ENCODE measurements around the gene AOC2. TPM values are rescaled to one million over a fixed set of nuclear protein-coding genes. Genes with fewer than 3 reads are reported as not detected.
A peak's percentile ranks its signal among the peaks of the same experiment; 100 is the strongest.
"Not testable (repeated sequence)": the region's sequence is repeated elsewhere in the genome, so short reads cannot be mapped to it uniquely, and the experiment has no call there.

AOC2 gene
- total RNA-seq, 2 donors from 2014 or later: 0.47 to 0.85 TPM

GRCh38 chr17:42850954-42851353, 6.6 kb downstream of the AOC2 start, which contains the start of gene AOC3:
AOC3 (plus strand) TSS chr17:42851199; CDS start chr17:42851344, 145 bp downstream.
- ATAC-seq: no peak
- peak; percentile 47 to 53 for DNase-seq
- intact Hi-C loops (cut with DNase I, micrococcal nuclease): no loop called here

GRCh38 chr17:42851371-42852240, 7.2 kb downstream of the AOC2 start:
- ATAC-seq; DNase-seq; intact Hi-C loops (cut with DNase I, micrococcal nuclease): not testable (repeated sequence)

- DNase-seq (peak in 1 of 2 donors; percentile 41), ATAC-seq (no peak)
- intact Hi-C loops (cut with DNase I, micrococcal nuclease): no loop called here
These were observed 8.0 kb downstream of the AOC2 start for GRCh38 chr17:42852351-42852750.

- intact Hi-C loops (cut with DNase I, micrococcal nuclease): no loop called here
These were observed 8.6 kb downstream of the AOC2 start for GRCh38 chr17:42853004-42853403.

GRCh38 chr17:42853597-42853967, 9.2 kb downstream of the AOC2 start:
- DNase-seq: no peak
- ATAC-seq: no peak
- intact Hi-C loops (cut with DNase I, micrococcal nuclease): no loop called here

More at GRCh38 chr17:42853004-42853403, 8.6 kb downstream of the AOC2 start:
- DNase-seq (no peak), ATAC-seq (peak; percentile 22)

- intact Hi-C loops (cut with DNase I, micrococcal nuclease): no loop called here
- DNase-seq (no peak), ATAC-seq (no peak)
These were observed 9.8 kb downstream of the AOC2 start for GRCh38 chr17:42853968-42854790.

GRCh38 chr17:42855048-42855596, 10.7 kb downstream of the AOC2 start:
- DNase-seq: no peak
- intact Hi-C loops (cut with DNase I, micrococcal nuclease): no loop called here
- no peak for ATAC-seq

- ATAC-seq; intact Hi-C loops (cut with DNase I, micrococcal nuclease); DNase-seq: not testable (repeated sequence)
These were observed 11.7 kb downstream of the AOC2 start for GRCh38 chr17:42856093-42856492.

GRCh38 chr17:42856516-42856915, 12.1 kb downstream of the AOC2 start:
- intact Hi-C loops (cut with DNase I, micrococcal nuclease); DNase-seq; ATAC-seq: not testable (repeated sequence)

GRCh38 chr17:42857389-42857788, 13.0 kb downstream of the AOC2 start:
- intact Hi-C loops (cut with DNase I, micrococcal nuclease): no loop called here
- DNase-seq (no peak), ATAC-seq (no peak)

GRCh38 chr17:42865638-42866094, 21.3 kb downstream of the AOC2 start:
- ATAC-seq (no peak), DNase-seq (no peak)
- intact Hi-C loops (cut with DNase I, micrococcal nuclease): no loop called here

GRCh38 chr17:42866216-42866615, 21.8 kb downstream of the AOC2 start:
- ATAC-seq: no peak
- intact Hi-C loops (cut with DNase I, micrococcal nuclease): no loop called here
- no peak for DNase-seq

- DNase-seq (no peak), ATAC-seq (peak; percentile 75)
- intact Hi-C loops (cut with DNase I, micrococcal nuclease): no loop called here
These were observed 22.5 kb downstream of the AOC2 start for GRCh38 chr17:42866631-42867575.

GRCh38 chr17:42867694-42868261, 23.4 kb downstream of the AOC2 start:
- ATAC-seq; DNase-seq; intact Hi-C loops (cut with DNase I, micrococcal nuclease): not testable (repeated sequence)

- intact Hi-C loops (cut with DNase I, micrococcal nuclease): no loop called here
- ATAC-seq: no peak
- no peak for DNase-seq
These were observed 24.0 kb downstream of the AOC2 start for GRCh38 chr17:42868338-42868737.

GRCh38 chr17:42871647-42872046, 27.3 kb downstream of the AOC2 start:
- ATAC-seq: no peak
- no peak for DNase-seq
- intact Hi-C loops (cut with DNase I, micrococcal nuclease): no loop called here

GRCh38 chr17:42872251-42872965, 28.0 kb downstream of the AOC2 start:
- no peak for ATAC-seq
- intact Hi-C loops (cut with DNase I, micrococcal nuclease): no loop called here
- DNase-seq: no peak

Measured in left colon (tissue), 2 donors.